ENCODE results near the gene EPHA7.

- TF ChIP-seq CTCF (IDR thresholded peaks at IDR 0.05) = no peak
- TF ChIP-seq POLR2A (IDR thresholded peaks at IDR 0.05) = no peak
These were observed 101.2 kb downstream of the EPHA7 start for GRCh38 chr6:93318121-93318520.
